GM21737 (cell line): ENCODE measurements around the gene ITGB8.

Experiments
- ATAC-seq: cut with Tn5 transposase; IDR thresholded peaks from one replicate; pipeline ENCODE4 v1.9.1; 2021; ENCODE audit warnings: mild to moderate bottlenecking, moderate library complexity; ENCODE audit not compliant: unreplicated experiment

The ITGB8 gene

GRCh38 chr7:20449176-20449575 is 118.5 kb downstream of the ITGB8 start:
- ATAC-seq: no peak

GRCh38 chr7:20450536-20450935 is 119.8 kb downstream of the ITGB8 start:
- no peak for ATAC-seq

GRCh38 chr7:20454202-20454601 is 123.5 kb downstream of the ITGB8 start:
- ATAC-seq: no peak

- ATAC-seq: no peak
Measured at GRCh38 chr7:20456701-20457100, 126.0 kb downstream of the ITGB8 start.

- no peak for ATAC-seq
Measured at GRCh38 chr7:20458521-20458920, 127.8 kb downstream of the ITGB8 start.

- ATAC-seq: no peak
Measured at GRCh38 chr7:20459419-20459818, 128.7 kb downstream of the ITGB8 start.

GRCh38 chr7:20464891-20465290 is 134.2 kb downstream of the ITGB8 start:
- no peak for ATAC-seq
